Activated CD8-positive, alpha-beta memory T cell treated with anti-CD3 and anti-CD28 coated beads for 36 hours (primary cell): ENCODE measurements around the gene SLC1A6. TPM values are rescaled to one million over a fixed set of nuclear protein-coding genes. Genes with fewer than 3 reads are reported as not detected.

Source experiments
- total RNA-seq, 2 experiments: library from RNA; stranded (reverse); gene quantifications; one replicate each; pipeline ENCODE4 v1.2.3, GENCODE V29; 2021

The SLC1A6 gene
- total RNA-seq, 2 experiments from 2014 or later: not detected

Other genes with a start within 250 kb of the SLC1A6 start
- gene ADGRE2, start 201.3 kb downstream of the SLC1A6 start, total RNA-seq: under 1 TPM; 0.42 to 0.69 TPM
- gene OR7A5, start 144.7 kb downstream of the SLC1A6 start, total RNA-seq: not detected
- not detected for gene OR7C1, start 144.7 kb downstream of the SLC1A6 start, total RNA-seq
- gene OR7A10, start 130.9 kb downstream of the SLC1A6 start, total RNA-seq: not detected
- gene OR7A17, start 93.7 kb downstream of the SLC1A6 start, total RNA-seq: not detected
- gene OR7C2, start 38.4 kb downstream of the SLC1A6 start, total RNA-seq: not detected
- not detected for gene CASP14, start 69.6 kb upstream of the SLC1A6 start, total RNA-seq
- not detected for gene OR1I1, start 102.3 kb upstream of the SLC1A6 start, total RNA-seq
- under 1 TPM; 0.40 to 0.72 TPM for gene SYDE1, start 127.5 kb upstream of the SLC1A6 start, total RNA-seq
- not detected for gene NOTCH3, start 221.1 kb upstream of the SLC1A6 start, total RNA-seq